ENCODE measurements around the gene KRT84. TPM values are rescaled to one million over a fixed set of nuclear protein-coding genes. Genes with fewer than 3 reads are reported as not detected.

Gene KRT84
- total and polyA plus RNA-seq, 10 of the 15 experiments (the other 5 are each of a cell fraction or from before 2014, with no cell fraction given), result not detected

GRCh38 chr12:52331039-52331438 lies 54.4 kb downstream of the KRT84 start:
- intact Hi-C loops (cut with micrococcal nuclease; ENCODE audit: unreplicated experiment) (no loop called here), in situ Hi-C loops (cut with MboI) (no loop called here)
- H3K9ac ChIP-seq (ENCODE audit: control insufficient read depth, insufficient read depth, low read length), result no peak overlapping the region
- BruUV-seq (replicated peaks), result no TSS peak
- H4K20me1 ChIP-seq (ENCODE audit: control insufficient read depth, insufficient read depth), result no peaks in the 10 kb centered on the region
- peaks cover 0 to 2% of the 10 kb centered on the region in 2 experiments; a peak in 2 of 4 replicates for H3K27me3 ChIP-seq (replicated peaks in 1 of 2; ENCODE audit: control insufficient read depth in 2 of 2, insufficient read depth in 2 of 2, low read length in 1 of 2)
- no peak for ATAC-seq
- H3K9me3 ChIP-seq (replicated peaks; ENCODE audit: control insufficient read depth, insufficient read depth, low read length), result no peaks in the 10 kb centered on the region; the same call in 2 of the 3 replicates
- no peak overlapping the region for H3K4me2 ChIP-seq (ENCODE audit: control insufficient read depth, insufficient read depth)
- H2AFZ ChIP-seq (ENCODE audit: control insufficient read depth, low read depth, low read length), result no peak overlapping the region
- no peak for DNase-seq (ENCODE audit: low read depth, low spot score)
- H3K4me3 ChIP-seq, result no peak overlapping the region
- POLR2A ChIA-PET, result no interaction called here
- SMC1A ChIA-PET (ENCODE audit: uncharacterized antibody, unreplicated experiment), result no interaction called here
- CTCF ChIA-PET, result interaction anchor here (0.8 to 1.6 kb wide), 6 partner anchors 24 to 650 kb away, joined by 3 to 4 read pairs (median 3); no protein-coding TSS in a partner anchor
- H3K27ac ChIP-seq (ENCODE audit: control insufficient read depth, insufficient read depth), result no peak overlapping the region
- no peak for FAIRE-seq
- peaks cover 7% of the 10 kb centered on the region for H3K4me1 ChIP-seq (ENCODE audit: control insufficient read depth, insufficient read depth, low read length)
- H3K79me2 ChIP-seq (ENCODE audit: control insufficient read depth, insufficient read depth, low read length), result no peaks in the 10 kb centered on the region
- no peak for TF ChIP-seq CREM (IDR thresholded peaks at IDR 0.05; ENCODE audit: low read depth)
- no peak for TF ChIP-seq SUZ12 (IDR thresholded peaks at IDR 0.05; ENCODE audit: unreplicated experiment)
- no peak for TF ChIP-seq EGR1 (IDR thresholded peaks at IDR 0.05; ENCODE audit: borderline replicate concordance in 1 of 2, low read depth in 2 of 2, low read length in 2 of 2)
- 0% methylated on average over 1 of the region's 1 CpG for WGBS (ENCODE audit: insufficient coverage, insufficient replicate concordance, low lambda C conversion rate, missing lambda C conversion rate)
- RAD21 ChIA-PET (ENCODE audit: unreplicated experiment), result no interaction called here
- no peaks in the 10 kb centered on the region for H3K36me3 ChIP-seq (ENCODE audit: control insufficient read depth in 2 of 2, insufficient read depth in 2 of 2, low read length in 1 of 2)

GRCh38 chr12:52327830-52328500 lies 57.5 kb downstream of the KRT84 start:
- POLR2A ChIA-PET, result no interaction called here
- H4K20me1 ChIP-seq (ENCODE audit: control insufficient read depth, insufficient read depth), result no peaks in the 10 kb centered on the region

More at GRCh38 chr12:52327830-52328500, 57.5 kb downstream of the KRT84 start:
- ChIA-PET CTCF (interaction anchor here (0.6 to 5.1 kb wide), 30 partner anchors 9 to 658 kb away, joined by 3 to 53 read pairs (median 4); no protein-coding TSS in a partner anchor), RAD21 (ENCODE audit: unreplicated experiment) (interaction anchor here (0.9 to 1.8 kb wide), 9 partner anchors 12 to 552 kb away, joined by 3 to 8 read pairs (median 3); no protein-coding TSS in a partner anchor), SMC1A (ENCODE audit: uncharacterized antibody, unreplicated experiment) (interaction anchor here (1.1 to 2.7 kb wide), 7 partner anchors 15 to 170 kb away, joined by 3 to 13 read pairs (median 4); no protein-coding TSS in a partner anchor)
- no peak for TF ChIP-seq ZZZ3 (IDR thresholded peaks at IDR 0.05; ENCODE audit: control insufficient read depth, insufficient read length, low read depth)
- no peak for TF ChIP-seq POLR2AphosphoS2 (IDR thresholded peaks at IDR 0.05; ENCODE audit: low read depth, low read length)
- TF ChIP-seq EED (IDR thresholded peaks at IDR 0.05; ENCODE audit: low read depth), result no peak
- TF ChIP-seq MYB (IDR thresholded peaks at IDR 0.05; ENCODE audit: borderline replicate concordance, low read depth, low read length), result no peak
- TF ChIP-seq PML (IDR thresholded peaks at IDR 0.05; ENCODE audit: low read length), result no peak
- no peak for TF ChIP-seq JUNB (IDR thresholded peaks at IDR 0.05)
- no peak for TF ChIP-seq IRF5 (IDR thresholded peaks at IDR 0.05; ENCODE audit: borderline replicate concordance)
- no peak for TF ChIP-seq CHD2 (IDR thresholded peaks at IDR 0.05; ENCODE audit: borderline replicate concordance, low read depth, low read length)
- TF ChIP-seq YBX1 (IDR thresholded peaks at IDR 0.05), result no peak
- TF ChIP-seq SREBF2 (IDR thresholded peaks at IDR 0.05; ENCODE audit: low read length), result no peak
- no peak for TF ChIP-seq ASH2L (IDR thresholded peaks at IDR 0.05; ENCODE audit: borderline replicate concordance, low read depth)
- no peaks in the 10 kb centered on the region for H3K79me2 ChIP-seq (ENCODE audit: control insufficient read depth, insufficient read depth, low read length)
- H3K27ac ChIP-seq (ENCODE audit: control insufficient read depth, insufficient read depth), result no peak overlapping the region
- DNase-seq (ENCODE audit: low read depth, low spot score) (no peak), FAIRE-seq (no peak), ATAC-seq (no peak; the same call in 2 of the 3 replicates)
- intact Hi-C loops (cut with micrococcal nuclease; ENCODE audit: unreplicated experiment) (loop anchor here (1.0 to 10.0 kb wide), 3 partner anchors 49 to 171 kb away; no protein-coding TSS in a partner anchor), in situ Hi-C loops (cut with MboI) (loop anchor here (10.0 kb wide), 1 partner anchor 173 kb away; no protein-coding TSS in a partner anchor)
- H2AFZ ChIP-seq (ENCODE audit: control insufficient read depth, low read depth, low read length), result no peak overlapping the region
- no peak overlapping the region for H3K9ac ChIP-seq (ENCODE audit: control insufficient read depth, insufficient read depth, low read length)
- H3K36me3 ChIP-seq (ENCODE audit: control insufficient read depth in 2 of 2, insufficient read depth in 2 of 2, low read length in 1 of 2), result no peaks in the 10 kb centered on the region
- H3K27me3 ChIP-seq (replicated peaks in 1 of 2; ENCODE audit: control insufficient read depth in 2 of 2, insufficient read depth in 2 of 2, low read length in 1 of 2), result peaks cover 0 to 4% of the 10 kb centered on the region in 2 experiments; a peak in 2 of 4 replicates
- WGBS (ENCODE audit: insufficient coverage, insufficient replicate concordance, low lambda C conversion rate, missing lambda C conversion rate), result 32% methylated on average over 10 of the region's 10 CpGs
- H3K4me1 ChIP-seq (ENCODE audit: control insufficient read depth, insufficient read depth, low read length), result peaks cover 7% of the 10 kb centered on the region
- H3K9me3 ChIP-seq (replicated peaks; ENCODE audit: control insufficient read depth, insufficient read depth, low read length), result no peaks in the 10 kb centered on the region
- BruUV-seq (replicated peaks), result no TSS peak
- no peak overlapping the region for H3K4me2 ChIP-seq (ENCODE audit: control insufficient read depth, insufficient read depth)
- no peak overlapping the region for H3K4me3 ChIP-seq

Data from GM12878 (cell line).